Vagina (tissue), 2 donors: ENCODE results near the gene IZUMO1.

Experiments
- POLR2A ChIP-seq, 2 donors: fragments of 450-650 bp; IDR thresholded peaks; one replicate each; pipeline ENCODE4 v1.6.1; 2017; ENCODE audit warnings: antibody characterized with exemption in 2 of 2, mild to moderate bottlenecking in 2 of 2, moderate library complexity in 2 of 2
- POLR2AphosphoS5 ChIP-seq, 2 donors: sonication (generic); formaldehyde crosslinking; IDR thresholded peaks; one replicate each; pipeline ENCODE4 v1.9.0; 2017; ENCODE audit warnings: antibody characterized with exemption in 2 of 2, mild to moderate bottlenecking in 2 of 2, low read depth in 1 of 2; ENCODE audit not compliant: insufficient read depth in 1 of 2
- TF ChIP-seq, protein P1 (sequence below), 3 experiments: fragments of 450-650 bp in 2 of 3; fragments of 200-600 bp in 1 of 3; sonication (generic) in 1 of 3; IDR thresholded peaks; one replicate each; pipeline ENCODE4 v1.5.1; 2017 to 2019; ENCODE audit warnings: antibody characterized with exemption in 3 of 3, mild to moderate bottlenecking in 2 of 3, moderate library complexity in 2 of 3

DNA sequence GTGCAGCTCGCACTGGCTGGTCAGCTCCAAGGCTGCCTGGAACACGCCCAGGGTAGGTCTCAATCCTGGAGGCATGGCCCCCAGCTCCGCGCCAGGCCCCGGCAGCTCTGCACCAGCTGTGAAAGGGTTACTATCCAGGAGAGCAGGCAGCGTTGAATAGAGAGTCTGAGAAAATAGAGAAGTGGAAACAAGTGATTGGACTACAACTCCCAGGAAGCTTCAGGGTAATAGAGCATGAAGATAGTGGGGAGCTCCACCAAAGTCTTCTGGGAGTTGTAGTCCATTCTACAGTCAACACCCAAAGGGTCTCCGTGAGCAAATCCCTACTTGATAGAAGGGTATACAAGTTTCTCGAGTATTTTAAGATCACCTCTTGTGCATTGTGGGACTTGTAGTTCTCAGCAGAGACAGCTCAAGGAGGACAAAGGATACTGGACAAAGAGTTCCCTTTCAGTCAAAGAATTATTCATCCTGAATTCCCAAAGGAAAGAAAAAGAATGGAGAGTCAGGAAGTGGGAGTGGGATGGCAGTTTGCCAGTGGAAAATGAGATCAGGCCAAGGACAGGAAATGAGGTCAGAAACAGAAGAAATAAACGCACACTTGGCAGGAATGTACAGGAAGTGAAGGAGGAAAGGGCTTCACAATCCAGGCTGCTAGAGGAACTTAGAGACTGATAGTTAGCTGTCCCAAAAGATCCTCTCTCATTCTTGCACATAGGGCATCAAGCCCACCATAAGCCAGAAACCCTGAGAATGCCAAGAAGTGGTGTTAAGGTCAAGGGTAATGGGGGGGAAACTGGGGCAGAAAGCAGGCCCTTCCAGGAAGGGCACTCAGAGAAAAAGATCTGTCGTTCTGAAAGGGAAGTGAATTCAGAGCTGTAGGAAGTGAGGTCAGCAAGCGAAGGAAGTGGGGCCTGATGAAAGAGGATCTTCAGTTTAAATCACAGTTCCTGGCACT, 21.6 kb downstream of the IZUMO1 start:
- TF ChIP-seq, protein P1, sequence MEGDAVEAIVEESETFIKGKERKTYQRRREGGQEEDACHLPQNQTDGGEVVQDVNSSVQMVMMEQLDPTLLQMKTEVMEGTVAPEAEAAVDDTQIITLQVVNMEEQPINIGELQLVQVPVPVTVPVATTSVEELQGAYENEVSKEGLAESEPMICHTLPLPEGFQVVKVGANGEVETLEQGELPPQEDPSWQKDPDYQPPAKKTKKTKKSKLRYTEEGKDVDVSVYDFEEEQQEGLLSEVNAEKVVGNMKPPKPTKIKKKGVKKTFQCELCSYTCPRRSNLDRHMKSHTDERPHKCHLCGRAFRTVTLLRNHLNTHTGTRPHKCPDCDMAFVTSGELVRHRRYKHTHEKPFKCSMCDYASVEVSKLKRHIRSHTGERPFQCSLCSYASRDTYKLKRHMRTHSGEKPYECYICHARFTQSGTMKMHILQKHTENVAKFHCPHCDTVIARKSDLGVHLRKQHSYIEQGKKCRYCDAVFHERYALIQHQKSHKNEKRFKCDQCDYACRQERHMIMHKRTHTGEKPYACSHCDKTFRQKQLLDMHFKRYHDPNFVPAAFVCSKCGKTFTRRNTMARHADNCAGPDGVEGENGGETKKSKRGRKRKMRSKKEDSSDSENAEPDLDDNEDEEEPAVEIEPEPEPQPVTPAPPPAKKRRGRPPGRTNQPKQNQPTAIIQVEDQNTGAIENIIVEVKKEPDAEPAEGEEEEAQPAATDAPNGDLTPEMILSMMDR (IDR thresholded peaks at IDR 0.05) = no peak
- peak; percentile 10 to 69 for TF ChIP-seq POLR2AphosphoS5 (IDR thresholded peaks at IDR 0.05; ENCODE audit: insufficient read depth in 1 of 2, low read depth in 1 of 2)
- no peak for TF ChIP-seq POLR2A (IDR thresholded peaks at IDR 0.05)
